COR-L47 (cell line): ENCODE data around the gene FADS6.

Source experiments
- DNase-seq: peaks from one replicate; lab custom pipeline; 2025; lab: John Stamatoyannopoulos, UW

Gene FADS6

DNA sequence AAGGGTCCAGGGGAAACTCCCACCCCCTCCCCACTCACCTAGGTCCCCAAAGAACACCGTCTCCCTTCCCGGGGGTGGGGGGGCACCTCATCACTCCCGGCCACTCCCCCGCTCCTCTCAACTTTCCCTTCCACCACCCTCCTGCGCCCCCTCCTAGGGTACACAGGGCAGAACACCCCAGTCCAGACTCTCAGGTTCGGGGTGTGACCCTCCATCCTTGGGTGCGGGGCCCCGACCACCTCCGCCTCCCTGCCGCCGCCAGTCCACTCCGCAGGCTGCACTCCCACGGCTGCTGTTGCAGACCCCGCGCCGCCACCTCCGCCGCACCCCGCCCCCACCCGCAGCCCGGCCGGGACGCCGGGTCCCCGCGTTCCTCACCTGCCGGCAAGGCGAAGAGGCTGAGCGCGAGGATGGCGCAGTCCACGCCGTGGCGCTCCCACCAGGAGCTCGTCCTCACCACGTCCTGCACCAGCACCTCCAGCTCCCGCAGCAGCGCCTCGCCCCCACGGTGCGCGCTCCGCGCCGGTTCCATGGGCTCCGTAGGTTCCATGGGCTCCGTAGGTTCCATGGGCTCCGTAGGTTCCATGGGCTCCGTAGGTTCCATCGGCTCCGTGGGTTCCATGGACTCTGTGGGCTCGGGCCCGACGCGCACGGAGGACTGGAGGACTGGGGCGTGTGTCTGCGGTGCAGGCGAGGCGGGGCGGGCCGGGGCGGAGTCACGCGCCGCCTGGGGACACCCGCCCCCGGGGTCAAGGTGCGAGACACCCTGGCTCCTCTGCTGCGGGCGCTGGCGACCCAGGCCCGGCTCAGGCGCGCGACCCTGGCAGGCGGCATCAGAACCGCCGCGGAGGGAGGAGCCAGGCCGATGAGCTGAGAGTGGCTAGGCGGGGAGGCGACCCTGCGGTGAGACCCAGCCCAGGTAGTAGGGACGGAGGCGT is at the start of gene FADS6:
FADS6 (minus strand) TSS at position 660 of the 938 bp plus-strand sequence; CDS start at position 622, 38 bp downstream.
- no peak for DNase-seq

DNA sequence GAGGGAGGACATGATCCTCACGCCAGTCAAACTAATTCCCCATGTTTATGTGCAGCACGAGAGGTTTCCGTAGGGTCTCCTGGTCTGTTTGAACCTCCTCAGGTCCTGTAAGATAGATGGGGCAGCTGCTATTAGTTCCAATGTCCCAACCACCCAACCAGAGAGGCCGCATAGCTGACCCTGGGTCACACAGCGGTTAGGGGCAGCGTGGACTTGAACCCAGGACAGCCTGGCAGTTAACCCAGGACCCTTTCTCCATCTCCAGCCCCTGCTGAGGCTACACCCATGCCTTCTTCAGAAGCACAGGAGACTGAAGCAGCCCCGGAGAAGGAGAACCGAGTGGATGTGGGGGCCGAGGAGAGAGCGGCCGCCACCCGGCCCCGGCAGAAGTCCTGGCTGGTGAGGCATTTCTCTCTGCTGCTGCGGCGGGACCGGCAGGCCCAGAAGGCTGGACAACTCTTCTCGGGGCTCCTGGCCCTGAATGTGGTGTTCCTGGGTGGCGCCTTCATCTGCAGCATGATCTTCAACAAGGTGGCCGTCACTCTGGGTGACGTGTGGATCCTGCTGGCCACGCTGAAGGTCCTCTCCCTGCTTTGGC is 47.8 kb upstream of the FADS6 start:
- DNase-seq = no peak

GRCh38 chr17:74939534-74939933 is 46.1 kb upstream of the FADS6 start:
- no peak for DNase-seq

- no peak for DNase-seq
These were observed 44.9 kb upstream of the FADS6 start for GRCh38 chr17:74938194-74938950.

GRCh38 chr17:74937064-74938051 is 43.9 kb upstream of the FADS6 start:
- DNase-seq = no peak

DNA sequence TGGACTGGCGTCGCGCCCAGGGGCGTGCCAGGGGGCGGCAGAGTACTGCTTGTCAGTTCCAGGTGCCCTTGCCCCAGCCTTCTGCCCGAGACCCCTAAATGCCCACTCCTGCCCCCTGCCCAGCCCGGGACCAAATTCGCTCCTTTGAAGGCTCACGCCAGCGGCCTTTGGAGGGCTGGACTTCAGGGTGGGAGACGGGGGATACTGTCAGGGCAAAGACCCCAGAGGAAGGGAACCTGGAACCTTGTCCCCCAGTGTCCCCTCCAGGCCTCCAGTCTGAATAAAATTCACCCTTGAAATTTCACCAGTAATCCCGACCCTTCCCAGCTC is 43.0 kb upstream of the FADS6 start:
- DNase-seq = no peak

DNA sequence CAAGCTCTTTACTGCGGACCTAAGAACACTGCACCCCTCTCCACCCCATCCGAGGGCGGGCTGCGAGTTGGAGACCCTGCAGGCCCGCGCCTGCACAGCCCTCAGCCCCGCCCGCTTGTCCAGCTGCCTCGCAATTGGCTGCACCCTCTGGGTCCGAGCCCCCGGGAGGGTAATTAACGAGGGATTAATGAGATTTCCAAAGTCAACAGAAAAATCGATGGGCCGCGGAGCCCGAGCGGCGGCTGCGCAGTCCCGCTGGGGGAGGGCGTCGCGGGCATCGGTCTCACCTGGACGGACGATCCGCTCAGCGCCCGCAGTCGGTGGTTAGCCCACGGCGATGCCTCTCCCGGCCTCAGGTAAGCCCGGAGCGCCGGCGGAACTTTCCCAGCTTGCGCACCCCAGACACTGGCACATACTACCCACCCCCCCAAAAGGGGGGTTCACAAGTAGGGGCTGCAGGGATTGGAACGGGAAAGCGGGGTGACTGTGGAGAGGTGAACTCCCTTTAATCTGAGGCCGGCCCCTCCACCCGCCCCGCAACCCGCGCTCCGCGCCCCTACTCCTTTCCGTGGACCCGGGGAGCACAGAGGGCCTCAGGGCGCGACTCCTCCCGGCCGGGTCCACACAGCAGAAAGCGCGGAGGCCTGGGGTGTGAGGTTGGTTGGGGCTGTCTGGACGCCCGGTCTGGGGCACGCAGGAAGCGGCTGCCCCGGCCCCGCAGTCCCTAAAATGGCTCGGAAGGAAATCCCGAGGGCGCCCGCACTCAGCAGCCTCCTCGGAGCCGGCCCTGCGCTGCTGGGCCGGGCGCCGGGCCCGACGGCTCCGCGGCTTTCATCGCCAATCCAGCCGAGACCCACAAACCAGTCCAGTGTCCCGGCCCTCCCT is 42.4 kb upstream of the FADS6 start, which contains the start of gene OTOP3:
OTOP3 (plus strand) TSS at position 314 of the 885 bp plus-strand sequence; CDS start at position 338, 24 bp downstream.
- DNase-seq = peak; percentile 79

DNA sequence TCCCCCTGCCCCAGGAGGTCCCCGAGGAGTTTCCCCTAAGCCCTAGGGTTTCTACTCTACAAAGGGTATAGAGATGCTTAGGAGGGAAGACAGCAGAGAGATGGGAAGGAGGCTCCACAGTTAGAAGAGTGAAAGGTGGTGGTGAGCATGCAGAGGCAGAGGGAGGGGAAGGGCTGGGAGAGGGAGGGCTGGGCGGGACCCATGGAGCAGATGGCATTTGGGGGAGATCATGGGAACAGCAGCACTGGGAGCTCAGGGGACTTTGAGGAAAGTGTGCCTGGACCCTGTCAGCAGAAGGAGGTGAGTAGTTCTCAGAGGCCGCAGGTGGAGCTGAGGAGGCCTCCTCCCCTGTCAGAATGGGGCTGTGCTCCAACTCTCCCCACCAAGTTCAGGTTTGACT is 41.6 kb upstream of the FADS6 start:
- no peak for DNase-seq

DNA sequence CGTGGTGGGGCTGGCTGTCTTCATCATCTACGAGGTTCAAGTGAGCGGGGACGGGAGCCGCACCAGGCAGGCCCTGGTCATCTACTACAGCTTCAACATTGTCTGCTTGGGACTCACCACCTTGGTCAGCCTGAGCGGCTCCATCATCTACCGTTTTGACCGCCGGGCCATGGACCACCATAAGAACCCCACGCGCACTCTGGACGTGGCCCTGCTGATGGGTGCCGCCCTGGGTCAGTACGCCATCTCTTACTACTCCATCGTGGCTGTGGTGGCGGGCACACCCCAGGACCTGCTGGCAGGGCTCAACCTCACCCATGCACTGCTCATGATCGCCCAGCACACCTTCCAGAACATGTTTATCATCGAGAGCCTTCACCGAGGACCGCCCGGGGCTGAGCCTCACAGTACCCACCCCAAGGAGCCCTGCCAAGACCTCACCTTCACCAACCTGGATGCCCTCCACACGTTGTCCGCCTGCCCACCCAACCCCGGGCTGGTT is 37.2 kb upstream of the FADS6 start:
- no peak for DNase-seq

DNA sequence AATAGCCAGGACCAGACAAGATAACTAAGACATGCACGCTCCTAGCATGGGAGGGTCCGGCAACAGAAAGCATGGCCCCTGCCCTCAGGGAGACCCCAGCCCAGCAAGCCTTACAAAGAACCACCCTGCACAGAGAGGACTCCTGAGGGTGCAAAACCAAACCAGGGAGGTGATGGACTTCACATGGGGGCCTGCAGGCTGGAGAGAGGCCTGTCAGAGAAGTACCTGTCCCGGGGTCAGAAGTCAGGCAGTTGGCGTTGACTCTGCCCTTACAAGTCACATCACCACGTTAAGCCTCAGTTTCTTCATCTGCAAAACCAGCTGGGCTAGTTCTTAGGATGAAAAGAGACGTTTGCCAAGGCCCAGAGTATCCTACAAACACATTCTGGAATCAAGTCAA is 35.4 kb upstream of the FADS6 start:
- DNase-seq = no peak

DNA sequence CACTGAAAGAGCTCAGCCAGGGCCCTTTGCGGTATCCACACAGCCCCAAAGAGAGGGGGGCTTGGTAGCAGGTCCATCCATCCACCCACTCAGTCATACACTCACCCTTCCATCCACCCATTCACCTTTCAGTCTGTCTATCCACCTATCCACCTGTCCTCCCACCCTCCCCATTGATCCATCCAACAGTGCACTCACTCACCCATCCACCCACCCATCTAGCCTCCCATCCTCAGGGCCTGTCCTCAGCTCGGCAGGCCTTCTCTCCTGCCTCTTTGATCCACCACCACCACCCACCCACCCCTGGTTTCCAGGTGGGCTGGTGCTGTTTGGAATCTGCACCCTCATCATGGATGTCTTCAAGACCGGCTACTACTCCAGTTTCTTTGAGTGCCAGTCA is 31.8 kb upstream of the FADS6 start:
- DNase-seq = no peak

GRCh38 chr17:74924250-74924948 is 31.0 kb upstream of the FADS6 start, which contains the start of gene OTOP2:
TSS of gene OTOP2 (plus strand) at chr17:74924273. CDS start at chr17:74924633, 360 bp downstream.
- DNase-seq = no peak

DNA sequence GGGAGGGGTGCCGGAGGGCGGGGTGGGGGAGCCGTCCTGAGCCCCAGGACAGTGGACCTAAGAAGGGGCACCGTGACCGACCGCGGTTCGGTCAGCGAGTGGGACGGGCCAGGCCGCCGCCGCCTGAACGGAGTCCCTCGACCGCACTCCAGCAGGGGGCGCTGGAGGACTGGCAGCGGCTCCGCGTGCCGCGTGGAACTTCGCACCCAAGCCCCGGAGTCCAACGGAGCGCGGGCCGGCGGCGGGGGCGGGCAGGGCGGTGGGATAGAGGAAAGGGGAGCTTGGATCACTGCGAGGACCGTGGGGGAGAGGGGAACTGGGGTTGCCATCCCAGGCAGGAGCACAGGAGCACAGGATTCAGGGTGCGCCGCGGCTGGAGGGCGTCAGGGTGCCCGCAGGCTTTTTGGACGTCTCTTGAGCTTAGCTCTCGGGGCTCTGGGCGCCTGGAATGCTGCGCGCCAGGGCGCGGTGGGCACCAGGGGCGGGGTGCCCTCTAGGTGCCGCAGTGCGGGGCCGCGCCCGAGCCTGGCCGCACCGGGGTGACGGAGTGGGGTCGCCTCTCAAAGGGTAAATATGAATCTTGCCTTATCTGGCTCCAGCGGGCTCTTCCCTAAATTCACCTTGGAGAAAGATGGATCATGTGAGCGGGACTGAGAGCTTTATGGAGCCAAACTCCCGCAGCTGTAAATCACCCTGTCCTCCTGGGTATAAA is 30.3 kb upstream of the FADS6 start:
- DNase-seq = no peak

- DNase-seq = no peak
These were observed 29.5 kb upstream of the FADS6 start, which contains the start of gene USH1G for GRCh38 chr17:74922694-74923537. TSS of gene USH1G (minus strand) at chr17:74923255. CDS start at chr17:74923073, 182 bp downstream.

- DNase-seq = no peak
These were observed 28.7 kb upstream of the FADS6 start for GRCh38 chr17:74922172-74922571.

DNA sequence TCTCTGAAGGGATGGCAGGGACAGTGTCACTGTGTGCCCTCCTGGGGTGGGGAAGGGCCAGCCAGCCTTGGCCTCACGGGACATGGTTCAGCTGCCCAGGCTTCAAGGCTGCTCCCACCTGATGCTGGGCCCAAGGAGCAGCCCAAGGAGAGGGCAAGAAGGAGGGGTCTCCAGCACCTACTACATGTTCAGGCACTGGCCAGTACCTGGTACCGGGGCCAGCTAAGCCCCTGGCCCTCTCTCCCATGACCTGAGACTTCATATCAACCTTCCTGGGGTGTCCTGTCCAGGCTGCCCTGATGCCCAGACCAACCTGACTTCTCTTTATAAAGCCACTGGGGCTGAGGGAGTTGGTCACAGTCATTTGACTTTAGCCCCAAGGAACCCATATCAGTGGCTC is 28.3 kb upstream of the FADS6 start:
- DNase-seq = no peak

GRCh38 chr17:74921026-74921681 is 27.7 kb upstream of the FADS6 start:
- DNase-seq = no peak
